GM13976 (cell line): ENCODE results near the gene ARHGEF39.

Source experiments
- DNase-seq: peaks from one replicate; pipeline ENCODE4 v3.0.0; 2012; ENCODE audit warnings: low spot score
- CTCF ChIP-seq: IDR thresholded peaks from 2 replicates; pipeline ENCODE4 v1.5.1; 2012; ENCODE audit warnings: borderline replicate concordance, mild to moderate bottlenecking; ENCODE audit not compliant: insufficient read depth; ENCODE audit errors: extremely low read depth, missing control alignments, control extremely low read depth
- in situ Hi-C: fragments of 300-500 bp; cut with MboI; formaldehyde crosslinking; loops from one replicate; pipeline ENCODE4 v1.12.0; 2022; ENCODE audit warnings: low sequenced_read_pairs, mixed read lengths, inconsistent platforms; ENCODE audit not compliant: unreplicated experiment

The ARHGEF39 gene

GRCh38 chr9:35675732-35676392 lies 10.9 kb upstream of the ARHGEF39 start:
- in situ Hi-C loops = no loop called here
- TF ChIP-seq CTCF = no peak
- DNase-seq = peak; percentile 79

GRCh38 chr9:35675204-35675603 lies 10.2 kb upstream of the ARHGEF39 start:
- no peak for TF ChIP-seq CTCF
- DNase-seq = no peak

GRCh38 chr9:35674025-35674361 lies 9.0 kb upstream of the ARHGEF39 start:
- in situ Hi-C loops = no loop called here
- no peak for TF ChIP-seq CTCF
- DNase-seq = no peak

More at GRCh38 chr9:35675204-35675603, 10.2 kb upstream of the ARHGEF39 start:
- in situ Hi-C loops = no loop called here

GRCh38 chr9:35673132-35674024 lies 8.4 kb upstream of the ARHGEF39 start, which contains the start of gene CA9:
Gene CA9, plus strand, starts transcription at chr9:35673928. Its CDS starts 32 bp downstream, at chr9:35673960.
- no peak for TF ChIP-seq CTCF
- DNase-seq = no peak
- in situ Hi-C loops = no loop called here

GRCh38 chr9:35669331-35670145 lies 4.5 kb upstream of the ARHGEF39 start:
- no peak for TF ChIP-seq CTCF
- in situ Hi-C loops = no loop called here

GRCh38 chr9:35667939-35668338 lies 2.9 kb upstream of the ARHGEF39 start:
- no peak for DNase-seq
- in situ Hi-C loops = no loop called here
- TF ChIP-seq CTCF = no peak

More at GRCh38 chr9:35669331-35670145, 4.5 kb upstream of the ARHGEF39 start:
- DNase-seq = no peak
